GM19239 (cell line): ENCODE results near the gene GOLGA7B.
"Not testable (repeated sequence)": the region's sequence is repeated elsewhere in the genome, so short reads cannot be mapped to it uniquely, and the experiment has no call there.

Experiments
- DNase-seq: peaks from one replicate; pipeline ENCODE4 v3.0.0; 2011; ENCODE audit warnings: low spot score; ENCODE audit not compliant: insufficient read length
- FAIRE-seq: peaks from 2 replicates; lab custom pipeline; 2011; peaks lifted over from hg19 to GRCh38; lab: Jason Lieb, UNC

The GOLGA7B gene

DNA sequence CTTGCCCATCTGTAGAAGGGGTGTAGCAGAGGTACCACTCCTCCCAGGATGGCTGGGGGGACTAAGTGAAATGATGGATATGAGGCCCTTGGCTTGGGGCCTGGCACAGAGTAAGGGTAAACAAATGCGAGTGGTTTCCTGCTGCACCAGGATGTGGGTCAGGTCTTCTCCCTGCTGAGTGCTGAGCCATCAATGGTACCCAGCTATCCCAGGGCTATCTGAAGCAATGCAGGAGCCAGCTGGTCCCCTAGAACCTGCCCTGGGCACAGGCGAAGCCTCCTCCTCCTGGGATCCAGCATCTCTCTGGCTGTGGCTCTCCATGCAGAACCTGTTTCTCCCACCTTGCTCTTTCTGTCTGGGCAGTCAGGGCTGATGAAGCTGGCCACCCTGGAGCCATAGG lies 20.9 kb upstream of the GOLGA7B start:
- no peak for DNase-seq
- no peak for FAIRE-seq

- no peak for DNase-seq
- no peak for FAIRE-seq
These were observed 19.6 kb upstream of the GOLGA7B start for GRCh38 chr10:97830064-97830463.

GRCh38 chr10:97831259-97831658 lies 18.4 kb upstream of the GOLGA7B start:
- FAIRE-seq (no peak), DNase-seq (no peak)

- no peak for FAIRE-seq
These were observed 13.2 kb upstream of the GOLGA7B start for GRCh38 chr10:97836446-97836845.

DNA sequence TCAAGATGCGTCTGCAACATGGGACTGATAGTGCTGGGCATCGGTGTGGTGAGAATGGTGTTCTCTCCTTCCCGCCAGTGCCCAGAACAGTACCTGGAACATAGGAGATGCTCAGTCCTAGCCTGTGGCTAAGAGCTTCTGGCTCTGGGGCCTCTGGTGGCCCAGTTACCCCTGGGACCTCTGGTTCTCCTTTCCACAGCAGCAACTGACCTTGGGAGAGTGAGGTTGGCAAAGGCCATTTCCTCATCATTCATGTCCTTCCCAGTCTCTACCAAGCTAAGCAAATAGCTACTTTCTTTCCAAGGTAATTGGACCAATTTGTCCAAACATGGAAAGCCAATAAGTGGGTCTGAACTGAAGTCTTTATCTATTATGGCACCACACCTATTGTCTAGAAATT lies 11.6 kb upstream of the GOLGA7B start:
- DNase-seq = no peak
- FAIRE-seq = no peak

More at GRCh38 chr10:97836446-97836845, 13.2 kb upstream of the GOLGA7B start:
- no peak for DNase-seq

- DNase-seq, FAIRE-seq: not testable (repeated sequence)
These were observed 8.5 kb upstream of the GOLGA7B start for GRCh38 chr10:97841166-97841565.

DNA sequence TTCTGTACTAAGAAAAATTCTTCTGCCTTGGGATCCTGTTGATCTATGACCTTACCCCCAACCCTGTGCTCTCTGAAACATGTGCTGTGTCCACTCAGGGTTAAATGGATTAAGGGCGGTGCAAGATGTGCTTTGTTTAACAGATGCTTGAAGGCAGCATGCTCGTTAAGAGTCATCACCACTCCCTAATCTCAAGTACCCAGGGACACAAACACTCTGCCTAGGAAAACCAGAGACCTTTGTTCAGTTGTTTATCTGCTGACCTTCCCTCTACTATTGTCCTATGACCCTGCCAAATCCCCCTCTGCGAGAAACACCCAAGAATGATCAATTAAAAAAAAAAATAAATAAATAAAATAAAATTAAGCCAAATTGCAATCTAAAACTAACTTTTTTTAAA lies 7.5 kb upstream of the GOLGA7B start:
- not testable (repeated sequence) for FAIRE-seq, DNase-seq

- FAIRE-seq (no peak), DNase-seq (no peak)
These were observed 6.9 kb upstream of the GOLGA7B start for GRCh38 chr10:97842656-97843280.

DNA sequence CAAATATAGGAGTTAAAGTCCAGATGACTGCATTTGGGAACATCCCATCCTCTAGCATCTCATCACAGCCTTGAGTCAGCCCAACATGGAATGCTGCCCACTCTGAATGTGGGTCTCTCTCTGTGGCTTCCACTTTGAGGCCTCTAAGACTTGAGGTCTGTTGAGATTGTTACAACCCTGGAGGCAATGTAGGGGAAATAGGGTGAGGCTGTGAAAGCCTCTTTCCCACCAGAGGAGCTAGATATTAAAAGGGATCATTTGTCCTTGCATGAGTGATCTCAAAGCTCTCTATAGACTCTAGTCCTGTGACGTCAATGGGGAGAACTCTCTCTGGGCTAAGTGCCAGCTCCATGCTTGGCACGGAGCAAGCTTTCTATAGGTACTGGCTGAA lies 6.4 kb upstream of the GOLGA7B start:
- FAIRE-seq (no peak), DNase-seq (no peak)

- not testable (repeated sequence) for DNase-seq, FAIRE-seq
These were observed 5.7 kb upstream of the GOLGA7B start for GRCh38 chr10:97843972-97844371.

DNA sequence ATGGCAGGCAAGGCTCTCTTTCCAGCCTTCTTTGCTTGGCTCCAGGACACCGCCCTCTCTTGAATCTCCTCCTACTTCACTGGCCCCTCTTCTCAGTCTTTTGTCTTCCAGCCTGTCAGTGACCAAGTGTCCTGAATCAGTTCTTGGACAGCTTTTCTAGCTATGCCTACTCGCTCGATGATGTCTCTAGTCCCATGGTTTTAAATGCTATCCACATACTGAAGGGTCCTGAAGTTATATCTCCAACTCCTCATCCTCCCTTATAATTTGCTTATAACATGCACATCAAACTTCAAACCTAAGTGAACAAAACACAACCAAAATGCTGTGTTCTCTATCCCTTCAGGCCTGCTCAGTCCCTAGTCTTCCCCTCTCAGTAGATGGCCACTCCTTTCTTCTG lies 5.0 kb upstream of the GOLGA7B start:
- no peak for FAIRE-seq
- DNase-seq = no peak

- DNase-seq (no peak), FAIRE-seq (no peak)
These were observed 448 bp upstream of the GOLGA7B start for GRCh38 chr10:97849103-97849686.

- no peak for FAIRE-seq
- no peak for DNase-seq
These were observed 803 bp downstream of the GOLGA7B start for GRCh38 chr10:97850446-97850845.

GRCh38 chr10:97851341-97852001 lies 1.8 kb downstream of the GOLGA7B start:
- no peak for FAIRE-seq
- no peak for DNase-seq

DNA sequence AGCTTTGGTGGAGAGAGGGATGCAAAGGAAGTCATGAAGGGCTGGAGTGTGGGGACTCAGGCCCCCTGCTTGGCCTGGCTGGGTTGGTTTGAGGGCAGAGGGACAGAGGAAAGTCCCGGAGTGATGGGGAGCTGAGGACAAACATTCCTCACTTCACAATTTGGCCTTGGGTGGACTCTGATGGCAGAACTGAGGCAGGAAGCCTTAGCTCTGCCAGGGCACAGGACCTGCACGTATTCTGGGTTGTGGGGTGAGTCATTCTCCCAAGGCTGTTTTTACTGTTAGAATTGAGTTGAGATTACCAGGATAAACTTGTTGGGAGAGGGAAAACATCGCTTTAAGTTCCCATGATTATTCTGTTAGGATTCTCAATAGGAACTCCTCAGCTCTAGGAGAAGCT lies 2.6 kb downstream of the GOLGA7B start:
- no peak for DNase-seq
- no peak for FAIRE-seq

DNA sequence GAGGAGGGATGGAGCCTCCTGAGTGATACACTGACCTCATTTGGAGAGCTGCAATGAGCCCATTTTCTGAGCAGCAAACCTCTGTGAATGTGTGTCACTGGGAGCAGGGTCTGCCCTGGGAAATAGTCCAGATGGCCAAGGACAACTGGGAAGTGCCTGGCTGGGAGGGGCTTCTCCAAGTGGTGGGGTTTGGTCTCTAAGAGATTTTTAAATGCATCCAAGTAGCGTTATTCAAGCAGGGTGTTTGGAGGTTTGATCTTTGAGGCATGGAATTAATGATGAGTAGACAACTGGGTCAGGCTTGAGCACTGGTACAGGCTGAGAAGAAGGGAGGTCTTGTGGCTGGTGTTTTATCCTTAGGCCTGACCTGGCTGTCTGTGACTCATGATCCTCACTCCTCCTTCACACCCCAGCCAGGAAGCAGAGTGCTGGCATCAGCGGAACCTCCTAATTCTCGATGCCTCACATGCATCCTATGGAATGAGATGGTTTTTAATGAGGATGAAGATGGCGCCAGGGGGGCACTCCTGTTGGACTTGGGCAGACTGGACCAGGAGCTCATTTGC lies 3.3 kb downstream of the GOLGA7B start:
- FAIRE-seq (no peak), DNase-seq (no peak)

DNA sequence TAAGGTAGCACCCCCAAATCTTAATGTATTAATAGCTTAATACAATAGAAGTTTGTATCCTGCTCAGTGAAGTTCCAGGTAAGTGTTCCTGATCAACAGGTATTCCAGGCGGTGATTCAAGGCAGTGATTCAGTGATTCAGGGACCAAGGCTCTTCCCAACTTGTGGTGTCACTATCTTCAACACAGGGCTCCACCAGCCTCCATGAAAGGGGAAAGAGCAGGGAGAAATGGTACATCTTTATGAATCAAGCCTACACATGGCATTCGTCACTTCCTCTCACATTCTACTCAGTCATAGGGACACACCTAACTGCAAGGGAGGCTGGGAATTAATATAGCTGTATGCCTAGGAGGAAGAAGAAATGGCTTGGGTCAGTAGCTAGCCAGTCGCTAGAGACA lies 5.1 kb downstream of the GOLGA7B start:
- FAIRE-seq = no peak

GRCh38 chr10:97858001-97858439 lies 8.4 kb downstream of the GOLGA7B start:
- FAIRE-seq (no peak), DNase-seq (no peak)

More for the DNA sequence above, 5.1 kb downstream of the GOLGA7B start:
- DNase-seq = no peak

- FAIRE-seq = no peak
- DNase-seq = no peak
These were observed 11.6 kb downstream of the GOLGA7B start for GRCh38 chr10:97861097-97861750.

DNA sequence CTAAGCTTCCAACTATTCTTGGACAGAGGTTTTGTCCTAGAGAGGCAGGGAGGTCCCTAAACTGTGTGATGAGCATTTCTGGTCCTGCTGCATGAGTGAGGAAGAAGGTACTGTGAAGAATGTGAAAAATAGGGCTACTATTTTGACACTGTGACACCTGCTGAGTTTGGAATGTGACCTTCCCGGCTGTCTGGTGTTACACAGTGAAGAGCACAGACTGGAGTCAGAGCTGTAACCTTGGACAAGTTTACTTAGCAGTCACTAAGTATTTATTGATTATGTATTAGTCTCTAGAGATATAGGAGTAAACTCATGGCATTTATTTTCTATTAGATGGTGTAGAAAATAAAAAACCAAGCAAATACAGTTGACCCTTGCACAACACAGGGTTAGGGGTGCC lies 12.3 kb downstream of the GOLGA7B start:
- DNase-seq (no peak), FAIRE-seq (no peak)

- DNase-seq (no peak), FAIRE-seq (no peak)
These were observed 14.2 kb downstream of the GOLGA7B start for GRCh38 chr10:97863808-97864207.
